ENCODE results near the gene NR1H4.

The NR1H4 gene

DNA sequence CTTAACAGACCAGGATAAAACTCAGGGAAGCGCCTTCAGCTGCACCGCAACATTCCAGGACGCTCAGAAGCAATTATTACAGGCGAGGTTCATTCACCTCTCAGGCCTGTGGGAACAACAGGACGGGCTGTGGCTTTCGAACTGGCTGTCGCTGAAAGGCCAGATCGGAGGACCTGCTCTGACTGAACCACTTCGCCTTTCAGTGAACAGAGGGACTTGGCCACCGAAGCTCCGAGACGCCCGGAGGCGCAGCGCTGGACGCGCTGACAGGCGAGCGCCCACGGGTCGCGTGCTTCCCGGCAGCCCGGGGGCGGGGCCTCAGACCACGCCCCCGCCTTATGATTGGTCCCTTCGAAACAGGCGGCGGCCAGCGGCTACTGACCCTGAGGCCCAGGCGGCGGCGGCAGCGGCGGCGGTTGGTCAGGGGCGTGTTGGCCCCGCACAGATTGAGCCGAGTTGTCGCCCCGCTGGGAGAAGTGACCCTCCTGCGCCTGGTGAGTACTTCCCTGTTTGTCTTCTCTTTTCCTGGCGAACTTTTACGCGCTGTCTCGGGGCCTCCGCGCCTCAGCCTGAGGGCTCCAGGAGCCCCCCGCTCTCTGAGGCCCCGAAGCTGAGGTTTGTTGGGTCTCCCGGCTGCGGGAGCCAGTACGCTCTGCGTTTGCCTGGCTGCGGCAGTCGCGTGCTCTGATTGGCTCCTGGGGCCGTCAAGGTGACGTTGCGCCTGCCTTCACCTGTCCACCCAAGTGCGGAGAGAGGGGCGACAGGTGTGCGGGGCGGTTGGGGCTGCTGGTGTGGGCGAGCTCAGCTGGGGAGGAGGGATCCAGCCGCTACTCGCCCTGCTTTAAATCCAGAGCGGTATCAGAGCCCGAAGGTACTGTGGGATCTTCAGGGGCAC, 99.9 kb downstream of the NR1H4 start, which contains the start of gene GAS2L3:
TSS of gene GAS2L3 (plus strand) at position 393 of the 895 bp plus-strand sequence. CDS start 21,221 bp downstream, outside the sequence.
- peak; percentile 84 for DNase-seq (ENCODE audit: low read depth)
- H3K4me3 ChIP-seq (ENCODE audit: low read length): peak within 1 kb of the TSS; percentile 74
- TF ChIP-seq, protein P1, sequence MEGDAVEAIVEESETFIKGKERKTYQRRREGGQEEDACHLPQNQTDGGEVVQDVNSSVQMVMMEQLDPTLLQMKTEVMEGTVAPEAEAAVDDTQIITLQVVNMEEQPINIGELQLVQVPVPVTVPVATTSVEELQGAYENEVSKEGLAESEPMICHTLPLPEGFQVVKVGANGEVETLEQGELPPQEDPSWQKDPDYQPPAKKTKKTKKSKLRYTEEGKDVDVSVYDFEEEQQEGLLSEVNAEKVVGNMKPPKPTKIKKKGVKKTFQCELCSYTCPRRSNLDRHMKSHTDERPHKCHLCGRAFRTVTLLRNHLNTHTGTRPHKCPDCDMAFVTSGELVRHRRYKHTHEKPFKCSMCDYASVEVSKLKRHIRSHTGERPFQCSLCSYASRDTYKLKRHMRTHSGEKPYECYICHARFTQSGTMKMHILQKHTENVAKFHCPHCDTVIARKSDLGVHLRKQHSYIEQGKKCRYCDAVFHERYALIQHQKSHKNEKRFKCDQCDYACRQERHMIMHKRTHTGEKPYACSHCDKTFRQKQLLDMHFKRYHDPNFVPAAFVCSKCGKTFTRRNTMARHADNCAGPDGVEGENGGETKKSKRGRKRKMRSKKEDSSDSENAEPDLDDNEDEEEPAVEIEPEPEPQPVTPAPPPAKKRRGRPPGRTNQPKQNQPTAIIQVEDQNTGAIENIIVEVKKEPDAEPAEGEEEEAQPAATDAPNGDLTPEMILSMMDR (IDR thresholded peaks at IDR 0.05; ENCODE audit: insufficient read depth, low read depth, low read length, missing control alignments): no peak

DNA sequence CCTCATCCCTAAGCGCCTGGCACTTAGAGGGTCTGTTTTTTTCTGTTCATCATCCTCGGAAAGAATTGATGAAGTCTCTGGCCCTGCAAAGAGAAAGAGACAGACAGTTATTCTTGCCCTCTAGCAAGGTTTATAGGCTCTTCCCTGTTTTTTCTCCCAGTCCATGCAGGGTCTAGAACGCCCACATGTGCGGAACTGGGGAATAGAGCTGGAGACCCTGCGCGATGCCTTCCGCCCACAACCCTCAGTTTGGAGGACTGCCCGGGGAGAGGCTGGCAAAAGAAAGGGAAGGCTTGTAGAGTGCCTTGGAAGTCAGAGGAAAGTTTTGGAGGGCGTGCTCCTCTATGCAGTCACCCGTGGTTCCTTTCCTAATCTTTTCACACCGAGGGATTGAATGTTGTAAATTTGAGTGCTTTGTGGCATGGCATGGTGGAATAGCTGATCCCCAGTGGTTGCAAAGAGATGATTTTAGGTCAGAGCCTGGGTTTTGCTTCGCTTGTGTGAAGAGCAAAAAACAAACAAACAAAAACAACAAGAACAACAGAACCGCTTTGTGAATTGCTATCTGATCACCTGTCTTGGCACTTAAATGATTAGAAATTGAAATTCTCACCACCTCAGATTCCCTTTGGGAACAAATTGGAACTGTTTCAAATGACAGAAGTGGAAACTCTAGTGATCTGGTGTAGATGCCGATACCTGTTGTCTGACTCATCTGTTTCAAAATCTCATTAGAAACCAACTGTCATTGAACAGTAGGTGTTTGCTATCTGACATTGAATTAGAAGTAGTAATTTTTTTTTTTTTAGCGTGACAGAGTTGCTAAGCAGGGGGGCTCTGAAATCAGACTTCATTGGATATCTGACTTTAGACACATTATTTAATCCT, 100.8 kb downstream of the NR1H4 start:
- TF ChIP-seq, protein P1 (IDR thresholded peaks at IDR 0.05; ENCODE audit: insufficient read depth, low read depth, low read length, missing control alignments): no peak
- DNase-seq (ENCODE audit: low read depth): peak; percentile 74
- peak overlapping the region; percentile 74 for H3K4me3 ChIP-seq (ENCODE audit: low read length)

DNA sequence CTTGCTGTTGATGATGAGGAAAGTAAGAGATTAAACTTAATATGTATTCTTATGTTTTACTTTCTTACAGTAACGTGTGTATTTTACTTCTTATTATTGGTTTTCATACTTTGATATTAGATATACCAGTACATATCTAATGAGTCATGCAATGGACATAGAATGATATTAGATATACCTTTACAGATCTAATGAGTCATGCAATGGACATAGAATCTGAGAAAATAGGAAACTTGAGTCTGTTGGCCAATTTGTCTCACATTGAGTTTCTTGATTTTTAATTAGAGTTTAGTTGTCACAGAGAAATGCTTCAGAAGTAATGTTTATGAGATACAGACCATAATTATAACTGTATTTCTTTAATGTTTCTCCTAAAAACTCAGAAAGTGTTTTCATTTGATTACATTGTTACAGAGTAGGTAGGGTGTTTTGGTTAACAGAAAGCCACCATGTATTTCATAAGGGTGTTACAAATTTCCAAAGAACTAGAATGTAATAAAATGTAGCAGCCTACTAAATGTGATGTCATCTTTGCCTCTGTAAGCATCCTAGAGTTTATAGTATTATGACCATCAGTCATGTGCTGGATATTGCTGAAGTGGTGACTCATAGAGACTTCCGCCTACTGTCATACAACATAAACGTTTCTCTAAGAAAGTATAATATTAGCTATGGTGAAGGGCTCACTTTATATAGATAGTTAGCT, 102.8 kb downstream of the NR1H4 start:
- DNase-seq (ENCODE audit: low read depth): peak; percentile 85
- H3K4me3 ChIP-seq (ENCODE audit: low read length): no peak overlapping the region
- TF ChIP-seq, protein P1 (IDR thresholded peaks at IDR 0.05; ENCODE audit: insufficient read depth, low read depth, low read length, missing control alignments): no peak

DNA sequence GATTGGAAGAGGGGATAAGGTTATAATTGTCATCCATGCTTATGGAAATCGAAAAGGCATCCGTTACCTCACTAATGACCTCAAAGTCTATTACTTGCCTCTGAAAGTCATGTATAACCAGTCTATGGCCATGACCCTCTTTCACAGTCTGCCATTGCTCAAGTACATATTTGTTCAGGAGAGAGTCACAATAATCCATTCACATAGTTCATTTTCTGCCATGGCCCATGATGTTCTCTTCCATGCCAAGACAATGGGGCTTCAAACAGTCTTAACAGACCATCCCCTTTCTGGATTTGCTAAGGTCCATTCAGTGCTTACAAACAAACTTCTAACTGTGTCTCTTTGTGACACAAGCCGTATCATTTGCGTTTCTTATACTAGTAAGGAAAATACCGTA, 105.3 kb downstream of the NR1H4 start:
- no peak for DNase-seq (ENCODE audit: low read depth)
- H3K4me3 ChIP-seq (ENCODE audit: low read length): no peak overlapping the region
- TF ChIP-seq, protein P1 (IDR thresholded peaks at IDR 0.05; ENCODE audit: insufficient read depth, low read depth, low read length, missing control alignments): no peak

DNA sequence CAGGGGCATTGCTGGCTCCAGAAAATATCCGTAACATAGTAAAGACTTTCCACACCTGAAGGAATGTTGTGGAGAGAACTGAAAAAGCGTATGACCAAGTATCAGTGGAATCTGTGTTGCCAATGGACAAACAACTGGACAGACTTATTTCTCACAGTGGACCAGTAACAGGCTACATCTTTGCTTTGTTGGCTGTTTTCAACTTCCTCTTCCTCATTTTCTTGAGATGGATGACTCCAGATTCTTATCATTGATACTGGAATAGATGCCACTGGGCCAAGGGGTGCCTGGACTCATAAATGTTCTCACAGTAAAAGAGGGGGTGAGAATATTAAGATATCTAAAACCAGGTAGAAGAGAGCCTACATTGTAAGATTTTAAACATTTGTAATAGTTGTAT, 106.2 kb downstream of the NR1H4 start:
- DNase-seq (ENCODE audit: low read depth): no peak
- no peak overlapping the region for H3K4me3 ChIP-seq (ENCODE audit: low read length)
- TF ChIP-seq, protein P1 (IDR thresholded peaks at IDR 0.05; ENCODE audit: insufficient read depth, low read depth, low read length, missing control alignments): no peak

DNA sequence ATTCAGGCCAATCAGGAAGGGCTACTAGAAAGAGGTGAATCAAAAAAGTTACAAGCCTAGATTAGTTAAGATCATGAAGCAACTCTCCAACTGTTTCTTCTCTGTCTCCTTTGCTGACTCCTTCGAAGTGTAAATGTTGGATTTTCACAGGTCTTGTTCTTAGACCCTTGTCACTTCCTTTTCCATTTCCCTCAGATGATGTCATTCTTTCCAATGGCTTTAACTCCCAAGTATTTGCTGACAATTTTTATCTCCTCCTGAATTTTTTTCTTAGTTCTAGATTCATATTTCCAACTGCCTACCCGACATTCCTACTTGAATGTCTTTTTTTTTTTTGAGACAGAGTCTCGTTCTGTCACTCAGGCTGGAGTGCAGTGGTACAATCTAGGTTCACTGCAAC, 110.6 kb downstream of the NR1H4 start:
- no peak for DNase-seq (ENCODE audit: low read depth)
- H3K4me3 ChIP-seq (ENCODE audit: low read length): no peak overlapping the region
- TF ChIP-seq, protein P1 (IDR thresholded peaks at IDR 0.05; ENCODE audit: insufficient read depth, low read depth, low read length, missing control alignments): no peak
